Body of pancreas (tissue), 4 donors: ENCODE data around the gene PSMB7.

Experiments
- CTCF ChIP-seq, 7 experiments: fragments of 450-650 bp in 4 of 7; fragments of 200-600 bp in 3 of 7; sonication (generic) in 3 of 7; IDR thresholded peaks; one replicate each; pipeline ENCODE4 v1.5.1; 2016 to 2019; ENCODE audit warnings: antibody characterized with exemption in 7 of 7
- POLR2A ChIP-seq, 3 donors: fragments of 450-650 bp; IDR thresholded peaks; one replicate each; pipeline ENCODE4 v1.6.1; 2016; ENCODE audit warnings: antibody characterized with exemption in 3 of 3, mild to moderate bottlenecking in 2 of 3

DNA sequence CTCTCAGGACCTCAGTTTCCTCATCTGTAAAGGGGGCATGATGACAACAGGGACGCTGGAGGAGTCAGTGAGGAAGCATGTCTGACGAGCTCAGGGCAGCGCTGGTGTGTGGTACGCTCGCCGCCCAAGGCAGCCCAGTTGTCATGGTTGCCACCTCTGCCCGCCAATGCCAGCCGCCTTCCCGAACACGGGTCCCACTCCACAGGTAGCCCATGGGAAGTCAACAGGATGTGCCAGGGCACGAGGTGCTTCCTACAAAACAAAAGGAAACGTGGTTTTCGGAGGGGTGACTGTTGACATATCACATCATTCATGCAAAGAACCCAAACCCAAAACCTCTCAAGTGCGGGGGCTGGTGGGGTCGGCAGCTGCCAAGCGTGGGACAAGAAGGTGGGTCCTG, 99.4 kb downstream of the PSMB7 start:
- TF ChIP-seq CTCF (IDR thresholded peaks at IDR 0.05) (no peak), POLR2A (IDR thresholded peaks at IDR 0.05) (no peak)
